D721Med (cell line): ENCODE results near the gene CDC25C.
"Not testable (repeated sequence)": the region's sequence is repeated elsewhere in the genome, so short reads cannot be mapped to it uniquely, and the experiment has no call there.

Experiments
- DNase-seq: peaks from one replicate; pipeline ENCODE4 v3.0.0; 2011; ENCODE audit warnings: low spot score; ENCODE audit not compliant: insufficient read length
- FAIRE-seq: peaks from 2 replicates; lab custom pipeline; 2011; peaks lifted over from hg19 to GRCh38; lab: Jason Lieb, UNC
- CTCF ChIP-seq: IDR thresholded peaks from 2 replicates; pipeline ENCODE4 v1.5.1; 2012; ENCODE audit warnings: mild to moderate bottlenecking, control low read depth; ENCODE audit not compliant: insufficient read depth; ENCODE audit errors: missing control alignments

The CDC25C gene

GRCh38 chr5:138337685-138338410 lies 6.2 kb upstream of the CDC25C start, which contains the start of gene FAM53C:
Gene FAM53C (plus strand): TSS chr5:138338266. CDS start chr5:138341336, 3,070 bp downstream.
- no peak for FAIRE-seq
- TF ChIP-seq CTCF: no peak
- DNase-seq: peak; percentile 74

- FAIRE-seq (no peak), DNase-seq (peak; percentile 40)
- TF ChIP-seq CTCF: no peak
These were observed 5.5 kb upstream of the CDC25C start for GRCh38 chr5:138336952-138337684.

GRCh38 chr5:138334867-138335447 lies 3.4 kb upstream of the CDC25C start:
- FAIRE-seq: no peak
- no peak for TF ChIP-seq CTCF
- no peak for DNase-seq

- TF ChIP-seq CTCF: no peak
- DNase-seq (no peak), FAIRE-seq (no peak)
These were observed 673 bp downstream of the CDC25C start for GRCh38 chr5:138330813-138331448.

GRCh38 chr5:138318211-138318610 lies 13.4 kb downstream of the CDC25C start:
- FAIRE-seq: not testable (repeated sequence)

GRCh38 chr5:138316355-138316754 lies 15.2 kb downstream of the CDC25C start:
- no peak for TF ChIP-seq CTCF
- DNase-seq: no peak
- FAIRE-seq: no peak

More at GRCh38 chr5:138318211-138318610, 13.4 kb downstream of the CDC25C start:
- not testable (repeated sequence) for DNase-seq

- TF ChIP-seq CTCF: no peak
- DNase-seq (no peak), FAIRE-seq (no peak)
These were observed 15.8 kb downstream of the CDC25C start for GRCh38 chr5:138315751-138316278.
